Mesenchymal stem cell (in vitro differentiated cells and primary cell): ENCODE measurements around the gene LIPC.

Source experiments
- DNase-seq: peaks from one replicate; pipeline ENCODE4 v3.0.0-alpha.2; 2013
- H2AFZ ChIP-seq: one replicate; pipeline ENCODE4 v1.6.1; 2013; ENCODE audit warnings: low read depth, mild to moderate bottlenecking, control low read depth, inconsistent platforms, low read length, moderate library complexity
- H2AK5ac ChIP-seq: 2 replicates; pipeline ENCODE4 v1.6.1; 2013; ENCODE audit warnings: low read length, moderate library complexity, mild to moderate bottlenecking, inconsistent platforms; ENCODE audit not compliant: severe bottlenecking
- H2BK120ac ChIP-seq: one replicate; pipeline ENCODE4 v1.6.1; 2013; ENCODE audit warnings: low read depth, mild to moderate bottlenecking, inconsistent platforms, low read length, moderate library complexity
- H2BK12ac ChIP-seq, 2 experiments: one replicate each; pipeline ENCODE4 v1.6.1; 2013; ENCODE audit warnings: inconsistent platforms in 2 of 2, low read length in 2 of 2, mild to moderate bottlenecking in 2 of 2, moderate library complexity in 2 of 2, control low read depth in 1 of 2
- H2BK15ac ChIP-seq: one replicate; pipeline ENCODE4 v1.6.1; 2013; ENCODE audit warnings: mild to moderate bottlenecking, low read depth, inconsistent platforms; ENCODE audit not compliant: poor library complexity, severe bottlenecking
- H2BK5ac ChIP-seq: 2 replicates; pipeline ENCODE4 v1.6.1; 2013; ENCODE audit warnings: low read depth, mild to moderate bottlenecking, low read length, control low read depth, inconsistent platforms; ENCODE audit not compliant: poor library complexity, severe bottlenecking
- H3K14ac ChIP-seq, 2 experiments: one replicate each; pipeline ENCODE4 v1.6.1; 2013; ENCODE audit warnings: inconsistent platforms in 2 of 2, low read length in 2 of 2, control low read depth in 1 of 2, mild to moderate bottlenecking in 1 of 2, moderate library complexity in 1 of 2
- H3K18ac ChIP-seq, 2 experiments: one replicate each; pipeline ENCODE4 v1.6.1; 2013; ENCODE audit warnings: inconsistent platforms in 2 of 2, low read length in 2 of 2, control low read depth in 1 of 2, low read depth in 1 of 2, mild to moderate bottlenecking in 1 of 2
- H3K23ac ChIP-seq, 2 experiments: one replicate each; pipeline ENCODE4 v1.6.1; 2013; ENCODE audit warnings: inconsistent platforms in 2 of 2, low read length in 2 of 2, mild to moderate bottlenecking in 2 of 2, moderate library complexity in 2 of 2, control low read depth in 1 of 2
- H3K27ac ChIP-seq: 2 replicates; pipeline ENCODE4 v1.5.1; 2013; ENCODE audit warnings: mild to moderate bottlenecking, moderate library complexity, low read length, control low read depth, inconsistent platforms; ENCODE audit not compliant: poor library complexity, severe bottlenecking
- H3K27me3 ChIP-seq, 2 experiments: 2 replicates each; pipeline versions ENCODE4 v1.6.1 to v1.7.0; 2013; ENCODE audit warnings: low read length in 2 of 2, mild to moderate bottlenecking in 2 of 2, moderate library complexity in 2 of 2, control low read depth in 1 of 2, inconsistent platforms in 1 of 2; ENCODE audit not compliant: control insufficient read depth in 1 of 2, insufficient read depth in 1 of 2
- H3K36me3 ChIP-seq, 2 experiments: 2 replicates each; pipeline versions ENCODE4 v1.6.1 to v1.7.0; 2013; ENCODE audit warnings: low read length in 2 of 2, control low read depth in 1 of 2, inconsistent platforms in 1 of 2, low read depth in 1 of 2, mild to moderate bottlenecking in 1 of 2; ENCODE audit not compliant: insufficient read depth in 2 of 2, control insufficient read depth in 1 of 2
- H3K4ac ChIP-seq, 2 experiments: one replicate each; pipeline ENCODE4 v1.6.1; 2013; ENCODE audit warnings: inconsistent platforms in 2 of 2, low read length in 2 of 2, mild to moderate bottlenecking in 2 of 2, moderate library complexity in 2 of 2, control low read depth in 1 of 2, low read depth in 1 of 2
- H3K4me1 ChIP-seq: 2 replicates; pipeline ENCODE4 v1.6.1; 2013; ENCODE audit warnings: low read depth, low read length, control low read depth; ENCODE audit not compliant: control insufficient read depth, insufficient read depth
- H3K4me2 ChIP-seq: 2 replicates; pipeline ENCODE4 v1.6.1; 2013; ENCODE audit warnings: low read length, mild to moderate bottlenecking, inconsistent platforms; ENCODE audit not compliant: poor library complexity, severe bottlenecking
- H3K4me3 ChIP-seq, 2 experiments: 2 replicates each; pipeline versions ENCODE4 v1.5.1 to v1.7.0; 2013; ENCODE audit warnings: low read length in 2 of 2, mild to moderate bottlenecking in 2 of 2, control low read depth in 1 of 2, low read depth in 1 of 2; ENCODE audit not compliant: insufficient read depth in 1 of 2
- H3K79me1 ChIP-seq: replicated peaks from 2 replicates; pipeline ENCODE4 v1.6.1; 2013; ENCODE audit warnings: mild to moderate bottlenecking, control low read depth, low read length, inconsistent platforms; ENCODE audit not compliant: poor library complexity, severe bottlenecking
- H3K9ac ChIP-seq: 2 replicates; pipeline ENCODE4 v1.7.0; 2013; ENCODE audit warnings: mild to moderate bottlenecking, low read length, moderate library complexity
- H3K9me3 ChIP-seq: 2 replicates; pipeline ENCODE4 v1.7.0; 2013; ENCODE audit warnings: mild to moderate bottlenecking, low read length; ENCODE audit not compliant: control insufficient read depth
- H4K8ac ChIP-seq: one replicate; pipeline ENCODE4 v1.6.1; 2013; ENCODE audit warnings: inconsistent platforms, mild to moderate bottlenecking, low read length, moderate library complexity
- H4K91ac ChIP-seq: one replicate; pipeline ENCODE4 v1.6.1; 2013; ENCODE audit warnings: mild to moderate bottlenecking, low read length, inconsistent platforms
- WGBS: methylation state at CpG from one replicate; pipeline ENCODE4 v1.1.7; 2013; ENCODE audit warnings: mixed read lengths; 5-methylcytosine and 5-hydroxymethylcytosine counted together

Gene LIPC

GRCh38 chr15:58569455-58569854, 137.7 kb downstream of the LIPC start:
- H2BK12ac ChIP-seq: no peak overlapping the region
- no peak overlapping the region for H2AK5ac ChIP-seq
- no peak overlapping the region for H3K14ac ChIP-seq
- no peak overlapping the region for H3K18ac ChIP-seq
- no peak overlapping the region for H3K4ac ChIP-seq
- peaks cover 3% of the 10 kb centered on the region for H3K9me3 ChIP-seq
- H3K4me1 ChIP-seq: no peaks in the 10 kb centered on the region
- H2AFZ ChIP-seq: no peak overlapping the region
- no peak overlapping the region for H3K4me3 ChIP-seq
- no peaks in the 10 kb centered on the region for H3K79me1 ChIP-seq
- no peak overlapping the region for H4K8ac ChIP-seq
- no peak for DNase-seq
- no peak overlapping the region for H2BK15ac ChIP-seq
- no peak overlapping the region for H2BK5ac ChIP-seq
- H3K9ac ChIP-seq: no peak overlapping the region
- no peak overlapping the region for H3K4me2 ChIP-seq
- H3K36me3 ChIP-seq: no peaks in the 10 kb centered on the region
- no peaks in the 10 kb centered on the region for H3K27me3 ChIP-seq
- no peak overlapping the region for H2BK120ac ChIP-seq
- no peak overlapping the region for H3K23ac ChIP-seq
- WGBS: 100% methylated on average over 1 of the region's 1 CpG
- H3K27ac ChIP-seq: no peak overlapping the region
- no peak overlapping the region for H4K91ac ChIP-seq

GRCh38 chr15:58571491-58571890, 139.7 kb downstream of the LIPC start:
- no peak overlapping the region for H2BK15ac ChIP-seq
- H3K4me1 ChIP-seq: no peaks in the 10 kb centered on the region
- H2BK12ac ChIP-seq: no peak overlapping the region
- H2AFZ ChIP-seq: no peak overlapping the region
- no peak overlapping the region for H3K4ac ChIP-seq
- no peak overlapping the region for H3K27ac ChIP-seq
- H2BK120ac ChIP-seq: no peak overlapping the region
- H3K14ac ChIP-seq: no peak overlapping the region
- peaks cover 3% of the 10 kb centered on the region for H3K9me3 ChIP-seq
- H3K9ac ChIP-seq: no peak overlapping the region
- no peak overlapping the region for H3K4me3 ChIP-seq
- no peak overlapping the region for H3K4me2 ChIP-seq
- no peak overlapping the region for H3K23ac ChIP-seq
- WGBS: 88% methylated on average over 6 of the region's 6 CpGs
- H3K27me3 ChIP-seq: no peaks in the 10 kb centered on the region
- H3K36me3 ChIP-seq: no peaks in the 10 kb centered on the region
- H4K91ac ChIP-seq: no peak overlapping the region
- H2BK5ac ChIP-seq: no peak overlapping the region
- no peak overlapping the region for H4K8ac ChIP-seq
- no peak for DNase-seq
- no peak overlapping the region for H2AK5ac ChIP-seq
- no peak overlapping the region for H3K18ac ChIP-seq
- H3K79me1 ChIP-seq: no peaks in the 10 kb centered on the region

GRCh38 chr15:58572521-58572920, 140.7 kb downstream of the LIPC start:
- Histone ChIP-seq H3K4me2 (no peak overlapping the region), H3K27ac (no peak overlapping the region), H2AFZ (no peak overlapping the region), H2BK12ac (no peak overlapping the region), H2BK15ac (peak overlapping the region; percentile 80), H2AK5ac (no peak overlapping the region), H3K36me3 (no peaks in the 10 kb centered on the region), H2BK5ac (no peak overlapping the region), H3K9me3 (peaks cover 3% of the 10 kb centered on the region), H3K14ac (no peak overlapping the region), H3K4me3 (no peak overlapping the region), H3K27me3 (no peaks in the 10 kb centered on the region), H3K9ac (no peak overlapping the region), H3K79me1 (no peaks in the 10 kb centered on the region), H4K8ac (no peak overlapping the region), H3K18ac (no peak overlapping the region), H2BK120ac (no peak overlapping the region), H3K23ac (no peak overlapping the region), H3K4me1 (no peaks in the 10 kb centered on the region), H3K4ac (no peak overlapping the region), H4K91ac (no peak overlapping the region)
- 83% methylated on average over 4 of the region's 4 CpGs for WGBS
- DNase-seq: no peak

- Histone ChIP-seq H3K4me2 (no peak overlapping the region), H2AFZ (no peak overlapping the region), H3K4ac (no peak overlapping the region), H2BK12ac (no peak overlapping the region), H3K79me1 (no peaks in the 10 kb centered on the region), H2BK120ac (no peak overlapping the region), H3K9me3 (peaks cover 3% of the 10 kb centered on the region), H3K27ac (no peak overlapping the region), H3K23ac (no peak overlapping the region), H2BK5ac (no peak overlapping the region), H3K27me3 (no peaks in the 10 kb centered on the region), H3K14ac (no peak overlapping the region), H4K8ac (no peak overlapping the region), H2AK5ac (no peak overlapping the region), H3K36me3 (no peaks in the 10 kb centered on the region), H3K18ac (no peak overlapping the region), H3K4me3 (no peak overlapping the region), H3K4me1 (no peaks in the 10 kb centered on the region), H3K9ac (no peak overlapping the region), H2BK15ac (no peak overlapping the region), H4K91ac (no peak overlapping the region)
- 97% methylated on average over 2 of the region's 4 CpGs for WGBS
- no peak for DNase-seq
These were observed 141.5 kb downstream of the LIPC start for GRCh38 chr15:58573270-58573669.
